Right lobe of liver (tissue), 4 donors: ENCODE measurements around the gene ARFIP1.

Experiments used
- CTCF ChIP-seq, 4 donors: fragments of 200-600 bp in 3 of 4; fragments of 450-650 bp in 1 of 4; IDR thresholded peaks; one replicate each; pipeline versions ENCODE4 v1.5.1 to v1.8.0; 2016 to 2022; ENCODE audit warnings: antibody characterized with exemption in 4 of 4, mild to moderate bottlenecking in 2 of 4
- POLR2A ChIP-seq: fragments of 450-650 bp; IDR thresholded peaks from one replicate; pipeline ENCODE4 v1.6.1; 2017; ENCODE audit warnings: antibody characterized with exemption, mild to moderate bottlenecking
- donor health status: DM: no; HTN: no; CAD: no.
- donor health status: DM: no; HTN: no; CAD: no.
- donor health status: DM: no; HTN: yes; CAD: no.

GRCh38 chr4:152877868-152878267 lies 98.1 kb downstream of the ARFIP1 start:
- no peak for TF ChIP-seq CTCF (IDR thresholded peaks at IDR 0.05)
- no peak for TF ChIP-seq POLR2A
